Activated CD4-positive, alpha-beta T cell treated with anti-CD3 and anti-CD28 coated beads, Interleukin-2, Interleukin-4, amounts not matched to agents 100 ng/mL and 50 ng/mL, durations not matched to agents 16 hours and 8 hours (primary cell): ENCODE data around the gene SEMA3G.
A peak's percentile ranks its signal among the peaks of the same experiment; 100 is the strongest.

Experiments used
- DNase-seq: peaks from one replicate; pipeline ENCODE4 v3.0.0-alpha.2; 2020; ENCODE audit warnings: low spot score

Gene SEMA3G

GRCh38 chr3:52479037-52479876, 34.4 kb upstream of the SEMA3G start:
- no peak for DNase-seq

GRCh38 chr3:52477796-52478095, 32.8 kb upstream of the SEMA3G start:
- no peak for DNase-seq

GRCh38 chr3:52477076-52477795, 32.3 kb upstream of the SEMA3G start:
- DNase-seq = no peak

- DNase-seq = no peak
These were observed 28.1 kb upstream of the SEMA3G start for GRCh38 chr3:52473026-52473425.

- no peak for DNase-seq
These were observed 27.5 kb upstream of the SEMA3G start for GRCh38 chr3:52472239-52473000.

- DNase-seq = peak; percentile 14
These were observed 26.7 kb upstream of the SEMA3G start for GRCh38 chr3:52471371-52472238.

GRCh38 chr3:52470920-52471319, 26.0 kb upstream of the SEMA3G start:
- DNase-seq = no peak

GRCh38 chr3:52469001-52469400, 24.1 kb upstream of the SEMA3G start:
- no peak for DNase-seq

- DNase-seq = no peak
These were observed 23.4 kb upstream of the SEMA3G start for GRCh38 chr3:52468336-52468735.

GRCh38 chr3:52463416-52463815, 18.5 kb upstream of the SEMA3G start:
- DNase-seq = no peak

- no peak for DNase-seq
These were observed 17.0 kb upstream of the SEMA3G start for GRCh38 chr3:52461874-52462273.

GRCh38 chr3:52458770-52459545, 14.1 kb upstream of the SEMA3G start:
- DNase-seq = no peak

- DNase-seq = no peak
These were observed 13.3 kb upstream of the SEMA3G start for GRCh38 chr3:52458031-52458760.

- no peak for DNase-seq
These were observed 11.9 kb upstream of the SEMA3G start for GRCh38 chr3:52456800-52457183.

- DNase-seq = no peak
These were observed 11.4 kb upstream of the SEMA3G start for GRCh38 chr3:52456169-52456799.

GRCh38 chr3:52455283-52456168, 10.6 kb upstream of the SEMA3G start, which contains the start of gene NISCH:
Gene NISCH (plus strand): TSS chr3:52455604. CDS start chr3:52455642, 38 bp downstream.
- peak; percentile 94 for DNase-seq

- no peak for DNase-seq
These were observed 10.0 kb upstream of the SEMA3G start for GRCh38 chr3:52454938-52455282.

- no peak for DNase-seq
These were observed 9.5 kb upstream of the SEMA3G start for GRCh38 chr3:52454250-52454937.
